Stomach (tissue), 4 donors: ENCODE results near the gene CGREF1.

ENCODE experiments used
- POLR2A ChIP-seq, 4 donors: fragments of 450-650 bp; IDR thresholded peaks; one replicate each; pipeline ENCODE4 v1.6.1; 2016; ENCODE audit warnings: antibody characterized with exemption in 4 of 4, control low read depth in 2 of 4, mild to moderate bottlenecking in 1 of 4, moderate library complexity in 1 of 4
- POLR2AphosphoS5 ChIP-seq, 3 donors: sonication (generic); formaldehyde crosslinking; IDR thresholded peaks; one replicate each; pipeline ENCODE4 v1.6.1; 2016; ENCODE audit warnings: antibody characterized with exemption in 3 of 3
- TF ChIP-seq, protein P1 (sequence below), 7 experiments: fragments of 450-650 bp in 4 of 7; fragments of 200-600 bp in 3 of 7; sonication (generic) in 3 of 7; IDR thresholded peaks; one replicate each; pipeline ENCODE4 v1.5.1; 2016 to 2019; ENCODE audit warnings: antibody characterized with exemption in 7 of 7, control low read depth in 2 of 7, mild to moderate bottlenecking in 1 of 7

DNA sequence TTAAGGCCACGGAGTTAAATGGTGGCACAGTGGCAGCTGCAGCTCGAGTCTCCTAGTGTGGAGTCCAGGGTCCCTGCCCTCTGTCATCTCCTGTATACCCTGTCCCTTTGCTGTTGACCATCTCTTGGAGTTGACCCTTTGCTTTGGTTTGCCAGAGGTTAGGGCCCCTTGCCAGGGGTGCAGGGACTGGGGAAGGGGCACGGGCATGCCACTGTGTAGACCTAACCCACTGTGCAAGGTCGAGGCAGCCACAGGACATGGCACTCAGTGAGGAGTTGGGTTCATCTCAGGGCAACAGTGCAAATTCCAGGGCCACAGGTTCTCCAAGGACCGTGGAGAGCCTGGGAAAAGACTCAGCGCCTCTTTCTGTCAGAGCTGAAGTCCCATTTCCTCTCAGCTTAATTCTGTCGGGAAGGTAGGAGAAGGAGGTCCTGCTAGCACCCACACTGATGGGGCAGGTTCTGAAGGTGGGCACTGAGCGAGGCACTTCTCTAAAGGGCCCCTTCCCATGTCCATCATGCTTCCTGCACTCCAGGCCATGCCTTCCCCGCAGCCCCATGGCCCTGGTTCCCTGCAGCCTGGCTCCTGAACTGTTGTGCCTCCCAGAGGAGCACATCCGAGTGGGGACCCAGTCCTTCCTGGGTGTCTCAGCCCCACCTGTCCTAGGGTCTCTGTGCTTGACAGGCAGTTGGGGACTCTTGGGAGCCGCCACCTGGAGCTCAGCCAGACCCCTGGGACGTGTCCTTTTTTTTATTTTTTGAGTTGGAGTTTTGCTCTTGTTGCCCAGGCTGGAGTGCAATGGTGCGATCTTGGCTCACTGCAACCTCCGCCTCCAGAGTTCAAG lies 29.6 kb downstream of the CGREF1 start:
- TF ChIP-seq, protein P1, sequence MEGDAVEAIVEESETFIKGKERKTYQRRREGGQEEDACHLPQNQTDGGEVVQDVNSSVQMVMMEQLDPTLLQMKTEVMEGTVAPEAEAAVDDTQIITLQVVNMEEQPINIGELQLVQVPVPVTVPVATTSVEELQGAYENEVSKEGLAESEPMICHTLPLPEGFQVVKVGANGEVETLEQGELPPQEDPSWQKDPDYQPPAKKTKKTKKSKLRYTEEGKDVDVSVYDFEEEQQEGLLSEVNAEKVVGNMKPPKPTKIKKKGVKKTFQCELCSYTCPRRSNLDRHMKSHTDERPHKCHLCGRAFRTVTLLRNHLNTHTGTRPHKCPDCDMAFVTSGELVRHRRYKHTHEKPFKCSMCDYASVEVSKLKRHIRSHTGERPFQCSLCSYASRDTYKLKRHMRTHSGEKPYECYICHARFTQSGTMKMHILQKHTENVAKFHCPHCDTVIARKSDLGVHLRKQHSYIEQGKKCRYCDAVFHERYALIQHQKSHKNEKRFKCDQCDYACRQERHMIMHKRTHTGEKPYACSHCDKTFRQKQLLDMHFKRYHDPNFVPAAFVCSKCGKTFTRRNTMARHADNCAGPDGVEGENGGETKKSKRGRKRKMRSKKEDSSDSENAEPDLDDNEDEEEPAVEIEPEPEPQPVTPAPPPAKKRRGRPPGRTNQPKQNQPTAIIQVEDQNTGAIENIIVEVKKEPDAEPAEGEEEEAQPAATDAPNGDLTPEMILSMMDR (IDR thresholded peaks at IDR 0.05) = no peak
- TF ChIP-seq POLR2AphosphoS5 (IDR thresholded peaks at IDR 0.05) (no peak), POLR2A (IDR thresholded peaks at IDR 0.05) (no peak)
